DOHH2 (cell line): Measurements from ENCODE around the gene FAM193A.

Experiments used
- H3F3A ChIP-seq: fragments of 200-600 bp; sonication (generic), shearing (Covaris generic); 2 replicates; pipeline ENCODE4 v1.6.0; 2016; ENCODE audit warnings: antibody characterized with exemption, mild to moderate bottlenecking; ENCODE audit not compliant: control insufficient read depth, insufficient read depth
- H3K27ac ChIP-seq: fragments of 200-600 bp; sonication (generic); 2 replicates; pipeline ENCODE4 v1.5.1; 2014; ENCODE audit warnings: low read depth, mild to moderate bottlenecking, low read length, moderate library complexity
- H3K27me3 ChIP-seq: fragments of 200-600 bp; sonication (generic); 2 replicates; pipeline ENCODE4 v1.6.1; 2014; ENCODE audit warnings: mild to moderate bottlenecking, low read length, mixed read lengths; ENCODE audit not compliant: control insufficient read depth
- H3K36me3 ChIP-seq: fragments of 200-600 bp; sonication (generic); 2 replicates; pipeline ENCODE4 v1.6.1; 2014; ENCODE audit warnings: mild to moderate bottlenecking, low read length, moderate library complexity, mixed read lengths; ENCODE audit not compliant: control insufficient read depth
- H3K4me1 ChIP-seq: fragments of 200-600 bp; sonication (generic); 2 replicates; pipeline ENCODE4 v1.6.1; 2014; ENCODE audit warnings: mild to moderate bottlenecking, low read length, mixed read lengths; ENCODE audit not compliant: control insufficient read depth
- H3K4me2 ChIP-seq: fragments of 200-600 bp; sonication (generic); 2 replicates; pipeline ENCODE4 v1.6.0; 2014; ENCODE audit warnings: mild to moderate bottlenecking, low read length, moderate library complexity
- H3K4me3 ChIP-seq: fragments of 200-600 bp; sonication (generic); 2 replicates; pipeline ENCODE4 v1.5.1; 2014; ENCODE audit warnings: mild to moderate bottlenecking, low read length, mixed read lengths
- H3K79me2 ChIP-seq: fragments of 200-600 bp; sonication (generic); 2 replicates; pipeline ENCODE4 v1.6.1; 2014; ENCODE audit warnings: mild to moderate bottlenecking, low read length, mixed read lengths; ENCODE audit not compliant: control insufficient read depth
- H3K9me2 ChIP-seq: fragments of 200-600 bp; sonication (generic); replicated peaks from 2 replicates; pipeline ENCODE4 v1.6.1; 2014; ENCODE audit warnings: mild to moderate bottlenecking, low read length, mixed read lengths; ENCODE audit not compliant: control insufficient read depth
- H3K9me3 ChIP-seq: fragments of 200-600 bp; sonication (generic); 2 replicates; pipeline ENCODE4 v1.6.1; 2014; ENCODE audit warnings: antibody characterized with exemption, low read length, mixed read lengths; ENCODE audit not compliant: control insufficient read depth, insufficient read depth
- H4K20me1 ChIP-seq: fragments of 200-600 bp; sonication (generic); 2 replicates; pipeline ENCODE4 v1.6.0; 2014; ENCODE audit warnings: low read depth, mild to moderate bottlenecking, antibody characterized with exemption, low read length, moderate library complexity; ENCODE audit not compliant: control insufficient read depth, insufficient read depth
- CTCF ChIP-seq: fragments of 200-600 bp; sonication (generic); IDR thresholded peaks from one replicate; pipeline ENCODE4 v1.5.1; 2014; ENCODE audit warnings: antibody characterized with exemption, mild to moderate bottlenecking, low read depth, low read length; ENCODE audit not compliant: poor library complexity, severe bottlenecking
- EZH2phosphoT487 ChIP-seq: fragments of 200-600 bp; sonication (generic); IDR thresholded peaks from 2 replicates; pipeline ENCODE4 v1.6.1; 2017; ENCODE audit warnings: borderline replicate concordance, mild to moderate bottlenecking, antibody characterized with exemption, low read length, moderate library complexity, mixed read lengths

The FAM193A gene

GRCh38 chr4:2698951-2699505, 162.6 kb downstream of the FAM193A start:
- no peak overlapping the region for H3K27ac ChIP-seq
- H3K9me3 ChIP-seq: no peaks in the 10 kb centered on the region
- peaks cover 80% of the 10 kb centered on the region for H3K36me3 ChIP-seq

GRCh38 chr4:2699534-2699933, 163.1 kb downstream of the FAM193A start:
- H3K4me2 ChIP-seq: no peak overlapping the region
- H3F3A ChIP-seq: peaks cover 17% of the 10 kb centered on the region
- H3K27me3 ChIP-seq: no peaks in the 10 kb centered on the region
- H3K79me2 ChIP-seq: peaks cover 7% of the 10 kb centered on the region
- H3K9me2 ChIP-seq: no peaks in the 10 kb centered on the region
- no peak overlapping the region for H3K4me3 ChIP-seq
- H3K4me1 ChIP-seq: peaks cover 36% of the 10 kb centered on the region
- TF ChIP-seq EZH2phosphoT487 (no peak), CTCF (no peak)
- H3K27ac ChIP-seq: no peak overlapping the region
- no peaks in the 10 kb centered on the region for H3K9me3 ChIP-seq
- peaks cover 75% of the 10 kb centered on the region for H3K36me3 ChIP-seq
- H4K20me1 ChIP-seq: no peaks in the 10 kb centered on the region

More at GRCh38 chr4:2698951-2699505, 162.6 kb downstream of the FAM193A start:
- Histone ChIP-seq H3F3A (peaks cover 17% of the 10 kb centered on the region), H3K79me2 (peaks cover 7% of the 10 kb centered on the region), H3K4me3 (no peak overlapping the region), H3K4me1 (peaks cover 41% of the 10 kb centered on the region), H3K4me2 (no peak overlapping the region), H3K27me3 (no peaks in the 10 kb centered on the region), H4K20me1 (no peaks in the 10 kb centered on the region), H3K9me2 (no peaks in the 10 kb centered on the region)
- TF ChIP-seq CTCF: no peak
- no peak for TF ChIP-seq EZH2phosphoT487

GRCh38 chr4:2700031-2700430, 163.6 kb downstream of the FAM193A start:
- Histone ChIP-seq H4K20me1 (no peaks in the 10 kb centered on the region), H3K9me3 (no peaks in the 10 kb centered on the region), H3K36me3 (peaks cover 70% of the 10 kb centered on the region), H3K79me2 (peaks cover 7% of the 10 kb centered on the region), H3F3A (peaks cover 15% of the 10 kb centered on the region), H3K9me2 (no peaks in the 10 kb centered on the region), H3K27me3 (no peaks in the 10 kb centered on the region), H3K27ac (no peak overlapping the region), H3K4me1 (peaks cover 31% of the 10 kb centered on the region), H3K4me2 (no peak overlapping the region), H3K4me3 (no peak overlapping the region)
- TF ChIP-seq CTCF (no peak), EZH2phosphoT487 (no peak)
